GM21786 (cell line): ENCODE data around the gene CLEC20A.

ENCODE experiments used
- ATAC-seq: cut with Tn5 transposase; IDR thresholded peaks from one replicate; pipeline ENCODE4 v1.9.1; 2021; ENCODE audit not compliant: unreplicated experiment

CLEC20A gene

GRCh38 chr1:178496410-178497135, at the start of gene CLEC20A:
Gene CLEC20A (minus strand): TSS chr1:178496964. CDS start chr1:178496939, 25 bp downstream.
- no peak for ATAC-seq

DNA sequence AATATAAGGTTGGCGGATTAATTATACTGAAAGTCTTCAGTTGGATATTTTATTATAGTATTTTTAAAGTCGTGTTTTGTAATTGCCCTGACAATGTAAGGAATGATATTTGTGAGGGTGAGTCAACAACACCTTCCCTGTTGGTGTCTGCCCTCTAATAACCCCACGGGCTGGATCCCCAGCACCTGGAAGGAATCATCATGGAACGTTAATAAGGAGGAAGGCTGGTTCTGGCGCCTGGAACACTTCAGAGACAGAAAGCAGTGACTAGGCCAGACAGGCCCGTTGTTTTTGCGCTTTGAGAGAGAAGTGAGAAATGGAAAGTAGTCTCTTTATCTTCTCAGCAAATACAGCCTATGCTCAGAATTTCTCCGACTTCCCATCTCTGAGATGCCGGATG, 47.8 kb upstream of the CLEC20A start:
- ATAC-seq, result no peak

DNA sequence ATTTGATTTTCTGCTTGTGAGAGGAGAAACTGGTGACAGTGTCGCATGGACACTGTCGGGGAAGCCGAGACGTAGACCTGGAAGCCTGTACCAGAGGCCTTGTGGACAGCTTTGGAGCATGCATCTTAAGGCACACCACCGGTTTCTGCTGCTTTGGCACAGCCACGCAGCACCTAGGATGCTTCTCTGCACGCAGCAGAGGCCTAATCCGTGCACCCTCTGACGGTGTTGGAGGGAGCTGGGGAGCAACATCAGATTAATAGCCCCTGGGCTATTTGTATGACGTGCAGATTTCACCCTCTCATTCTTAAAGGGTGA, 46.5 kb upstream of the CLEC20A start:
- ATAC-seq, result peak; percentile 26

DNA sequence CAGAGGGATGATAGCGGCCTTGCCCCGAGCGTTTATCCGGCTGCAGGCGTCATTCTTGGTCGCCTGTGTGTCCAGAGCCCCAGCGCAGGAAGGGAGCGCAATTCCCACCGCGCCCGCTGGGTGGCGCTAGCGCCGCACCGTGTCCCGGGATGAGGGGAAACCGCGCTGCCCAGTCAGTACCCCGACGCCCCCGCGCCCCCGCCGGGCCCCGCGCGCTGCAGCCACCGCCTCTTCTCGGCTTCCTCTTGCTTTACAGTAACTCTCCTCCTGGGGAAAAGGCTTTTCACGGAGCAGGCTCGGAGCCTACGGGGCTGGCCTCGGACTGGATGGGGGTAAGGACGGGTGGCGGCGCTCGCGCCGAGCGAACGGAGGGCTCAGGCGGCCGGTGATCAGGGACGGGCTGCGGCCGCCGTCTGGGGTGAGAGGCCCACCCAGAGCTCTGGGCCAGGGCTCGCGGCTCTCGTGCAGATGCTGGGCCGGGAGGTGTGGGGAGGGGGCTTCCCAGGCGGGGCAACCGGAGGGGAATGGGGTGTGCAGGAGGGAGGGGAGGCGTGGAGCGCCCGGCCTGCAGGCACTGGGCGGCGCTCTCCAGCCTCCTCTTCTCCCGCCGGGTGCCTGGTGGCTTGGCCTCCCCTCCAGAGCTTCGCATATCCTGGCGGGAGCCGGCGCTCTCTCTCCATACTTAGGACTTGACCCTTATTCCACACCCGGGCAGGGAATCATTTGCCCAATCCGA, 46.0 kb upstream of the CLEC20A start:
- ATAC-seq, result peak; percentile 61

- peak; percentile 46 for ATAC-seq
Measured at GRCh38 chr1:178541829-178542553, 45.2 kb upstream of the CLEC20A start.

GRCh38 chr1:178541379-178541778, 44.6 kb upstream of the CLEC20A start:
- ATAC-seq, result no peak

DNA sequence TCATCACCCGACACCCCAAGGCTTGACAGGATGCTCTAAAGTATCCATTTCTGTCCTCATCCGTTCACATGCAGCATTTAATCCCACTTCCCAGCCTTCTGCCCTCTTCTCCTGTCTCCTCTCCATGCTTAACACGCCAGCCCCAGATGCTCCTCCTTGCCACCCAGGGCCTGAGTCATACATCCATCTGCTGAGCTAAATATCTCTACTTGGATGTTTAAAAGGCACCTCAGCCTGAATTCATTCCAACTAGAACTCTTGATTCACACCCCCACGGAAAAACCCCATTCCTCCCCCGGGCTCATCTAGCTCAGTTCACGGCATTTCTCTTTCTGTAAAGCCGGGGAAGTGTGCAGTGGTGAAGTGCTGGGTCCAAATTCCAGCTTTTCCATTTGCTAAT, 43.9 kb upstream of the CLEC20A start:
- ATAC-seq, result no peak

GRCh38 chr1:178540204-178540603, 43.4 kb upstream of the CLEC20A start:
- no peak for ATAC-seq

- ATAC-seq, result no peak
Measured at GRCh38 chr1:178539291-178539690, 42.5 kb upstream of the CLEC20A start.

GRCh38 chr1:178538192-178538916, 41.6 kb upstream of the CLEC20A start:
- ATAC-seq, result no peak

DNA sequence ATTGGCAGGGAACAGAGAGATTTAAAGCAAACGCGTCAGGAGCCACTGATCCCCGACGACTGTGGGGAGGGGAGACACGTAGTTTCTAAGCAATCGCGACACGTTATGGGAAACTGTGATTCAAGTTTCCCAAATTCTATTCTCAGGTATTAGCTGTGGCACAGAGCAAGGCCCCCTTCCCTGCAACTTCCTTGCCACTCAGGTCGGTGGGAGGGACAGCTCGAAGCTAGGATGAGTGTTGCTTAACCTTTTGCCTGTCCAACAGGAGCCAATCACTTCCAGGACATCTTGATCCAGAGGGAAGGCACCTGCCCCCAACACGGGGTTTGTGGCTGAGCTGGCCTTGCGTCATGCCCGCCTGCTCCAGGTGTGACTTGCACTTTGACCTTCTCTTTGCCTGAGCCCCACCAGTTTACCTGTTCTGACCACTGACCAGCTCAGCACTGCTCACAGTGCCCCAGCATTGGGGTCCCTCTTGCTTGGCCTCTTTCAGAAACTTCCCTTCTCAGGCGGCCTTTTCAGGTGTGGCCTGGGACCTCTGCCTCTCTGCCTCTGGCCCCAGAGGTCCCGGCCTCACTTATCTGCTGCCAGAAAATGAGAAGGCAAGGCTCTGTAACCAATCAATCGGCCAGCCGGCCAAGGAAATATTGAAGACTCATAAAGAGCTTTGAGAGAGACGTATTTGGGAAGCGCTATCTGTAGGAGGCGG, 40.8 kb upstream of the CLEC20A start:
- no peak for ATAC-seq

- no peak for ATAC-seq
Measured at GRCh38 chr1:178536844-178537371, 40.1 kb upstream of the CLEC20A start.

- ATAC-seq, result no peak
Measured at GRCh38 chr1:178536329-178536728, 39.6 kb upstream of the CLEC20A start.

GRCh38 chr1:178534137-178534868, 37.5 kb upstream of the CLEC20A start:
- ATAC-seq, result no peak

GRCh38 chr1:178533121-178533946, 36.6 kb upstream of the CLEC20A start:
- ATAC-seq, result no peak

DNA sequence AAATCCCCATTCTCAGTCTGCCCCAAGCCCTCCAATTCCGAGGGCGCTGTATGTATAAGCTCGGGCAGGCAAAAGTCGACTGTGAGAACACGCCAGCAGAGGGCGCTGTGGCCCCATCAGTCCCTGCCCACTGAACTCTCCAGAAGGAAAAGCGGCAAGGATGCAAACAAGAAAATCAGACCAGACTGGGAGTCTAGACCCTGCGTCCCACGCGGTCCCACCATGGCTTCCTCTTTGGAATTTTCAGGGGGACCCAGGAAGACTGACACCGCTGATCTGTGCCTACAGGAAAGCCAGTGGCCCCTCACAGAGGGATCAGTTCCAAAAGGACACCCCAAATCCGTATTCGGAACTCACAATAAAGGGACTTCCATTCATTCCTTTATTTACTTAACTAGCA, 35.6 kb upstream of the CLEC20A start:
- ATAC-seq, result peak; percentile 69

- ATAC-seq, result no peak
Measured at GRCh38 chr1:178531887-178532286, 35.1 kb upstream of the CLEC20A start.

DNA sequence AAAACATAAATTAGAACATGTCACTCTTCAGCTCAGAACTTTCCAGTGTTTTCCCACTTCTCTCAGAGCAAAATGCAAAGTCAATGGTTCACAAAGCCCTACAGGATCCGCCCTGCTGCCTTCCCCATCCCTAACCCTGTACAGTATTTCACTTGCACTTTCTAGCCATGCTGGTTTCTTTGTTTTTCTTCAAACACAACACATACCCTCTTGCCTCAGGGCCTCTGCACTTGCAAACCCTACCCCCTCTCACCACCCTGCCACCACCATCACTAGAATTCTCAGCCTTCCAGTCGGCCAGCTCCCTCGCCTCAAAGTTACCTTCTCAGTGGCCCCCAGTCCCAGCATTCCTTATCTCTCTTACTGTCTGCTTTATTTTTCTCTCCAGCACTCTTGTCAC, 33.7 kb upstream of the CLEC20A start:
- ATAC-seq, result no peak

DNA sequence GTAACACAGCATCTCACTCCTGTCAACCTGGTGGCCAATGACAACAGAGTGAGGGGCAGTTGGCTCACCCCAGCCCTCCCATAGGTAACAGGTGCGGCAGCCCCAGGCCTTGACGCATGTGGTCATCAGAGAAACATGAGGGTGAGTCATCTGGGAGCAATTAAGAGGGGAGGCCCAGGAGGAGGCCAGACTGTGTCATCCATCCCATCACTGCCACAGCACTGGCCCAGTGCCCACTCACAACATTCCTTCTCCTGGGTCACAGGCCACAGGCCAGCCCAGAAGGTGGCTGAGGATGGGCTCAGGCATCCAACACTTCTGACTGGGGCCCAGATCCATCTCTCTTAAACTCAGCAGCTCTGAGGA, 33.3 kb upstream of the CLEC20A start:
- ATAC-seq, result no peak
